ENCODE results near the gene LLGL2.

The LLGL2 gene

DNA sequence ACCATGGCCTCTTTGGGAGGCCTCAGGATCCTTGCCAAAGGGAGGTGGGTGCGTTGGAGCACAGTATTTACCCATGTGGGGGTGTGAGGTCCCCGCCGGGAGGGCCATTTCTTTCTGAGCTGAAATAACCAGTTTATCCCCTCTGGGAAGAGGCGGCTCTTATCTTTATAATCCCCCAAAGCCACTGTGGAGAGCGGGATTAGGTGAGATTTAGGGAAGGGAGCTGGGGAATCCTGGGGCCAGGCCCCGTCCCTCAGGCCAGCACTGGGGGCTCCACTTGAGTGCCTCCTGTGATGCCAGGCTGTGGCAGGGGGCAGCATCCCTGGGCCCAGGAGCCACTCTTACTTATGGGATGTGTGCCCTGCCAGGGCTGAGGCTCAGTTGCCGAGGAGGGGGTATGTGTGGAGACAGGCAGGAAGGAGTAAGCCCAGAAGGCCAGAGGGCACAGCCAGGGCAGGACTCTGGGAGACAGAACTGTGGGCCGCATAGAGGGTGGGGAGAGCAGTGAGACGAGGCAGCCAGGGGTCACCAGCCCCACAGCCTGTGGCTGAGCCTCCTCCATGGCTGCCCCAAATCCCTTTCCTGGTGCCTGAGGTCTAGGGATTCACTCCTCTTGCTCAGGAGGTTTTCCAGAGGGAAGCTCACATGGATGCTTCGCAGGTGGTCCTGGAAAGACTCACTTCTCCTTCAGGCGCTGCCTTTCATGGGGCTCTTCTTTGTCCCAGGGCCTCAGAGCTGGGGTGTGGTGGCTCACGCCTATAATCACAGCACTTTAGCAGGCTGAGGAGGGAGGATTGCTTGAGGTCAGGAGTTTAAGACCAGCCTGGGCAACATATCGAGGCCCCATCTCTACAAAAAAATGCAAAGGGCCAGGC is 44.1 kb upstream of the LLGL2 start:
- Histone ChIP-seq H3K4me2 (ENCODE audit: low read depth, low read length) (no peak overlapping the region), H3K9me2 (replicated peaks; ENCODE audit: insufficient read depth, low read length) (no peaks in the 10 kb centered on the region), H3K4me1 (ENCODE audit: low read length) (no peaks in the 10 kb centered on the region), H3K27me3 (replicated peaks; ENCODE audit: insufficient read depth, low read length) (no peaks in the 10 kb centered on the region), H4K20me1 (ENCODE audit: insufficient read depth, low read length) (no peaks in the 10 kb centered on the region), H3K9ac (ENCODE audit: low read length) (no peak overlapping the region), H3K79me2 (ENCODE audit: low read length) (no peaks in the 10 kb centered on the region), H3K4me3 (ENCODE audit: low read length) (no peak overlapping the region), H3K36me3 (replicated peaks; ENCODE audit: insufficient read depth, low read length) (no peaks in the 10 kb centered on the region), H3F3A (ENCODE audit: insufficient read depth, low read length) (no peaks in the 10 kb centered on the region), H3K27ac (ENCODE audit: low read length) (no peak overlapping the region), H2AFZ (ENCODE audit: low read length) (no peak overlapping the region), H3K9me3 (replicated peaks; ENCODE audit: insufficient read depth, low read length) (no peaks in the 10 kb centered on the region)
- DNase-seq, result no peak
- TF ChIP-seq EZH2 (optimal IDR thresholded peaks at IDR 0.05; ENCODE audit: low read depth, low read length), result no peak
- TF ChIP-seq EZH2phosphoT487 (IDR thresholded peaks at IDR 0.05; ENCODE audit: low read length), result no peak
- TF ChIP-seq, protein P1, sequence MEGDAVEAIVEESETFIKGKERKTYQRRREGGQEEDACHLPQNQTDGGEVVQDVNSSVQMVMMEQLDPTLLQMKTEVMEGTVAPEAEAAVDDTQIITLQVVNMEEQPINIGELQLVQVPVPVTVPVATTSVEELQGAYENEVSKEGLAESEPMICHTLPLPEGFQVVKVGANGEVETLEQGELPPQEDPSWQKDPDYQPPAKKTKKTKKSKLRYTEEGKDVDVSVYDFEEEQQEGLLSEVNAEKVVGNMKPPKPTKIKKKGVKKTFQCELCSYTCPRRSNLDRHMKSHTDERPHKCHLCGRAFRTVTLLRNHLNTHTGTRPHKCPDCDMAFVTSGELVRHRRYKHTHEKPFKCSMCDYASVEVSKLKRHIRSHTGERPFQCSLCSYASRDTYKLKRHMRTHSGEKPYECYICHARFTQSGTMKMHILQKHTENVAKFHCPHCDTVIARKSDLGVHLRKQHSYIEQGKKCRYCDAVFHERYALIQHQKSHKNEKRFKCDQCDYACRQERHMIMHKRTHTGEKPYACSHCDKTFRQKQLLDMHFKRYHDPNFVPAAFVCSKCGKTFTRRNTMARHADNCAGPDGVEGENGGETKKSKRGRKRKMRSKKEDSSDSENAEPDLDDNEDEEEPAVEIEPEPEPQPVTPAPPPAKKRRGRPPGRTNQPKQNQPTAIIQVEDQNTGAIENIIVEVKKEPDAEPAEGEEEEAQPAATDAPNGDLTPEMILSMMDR (IDR thresholded peaks at IDR 0.05; ENCODE audit: low read length), result no peak

DNA sequence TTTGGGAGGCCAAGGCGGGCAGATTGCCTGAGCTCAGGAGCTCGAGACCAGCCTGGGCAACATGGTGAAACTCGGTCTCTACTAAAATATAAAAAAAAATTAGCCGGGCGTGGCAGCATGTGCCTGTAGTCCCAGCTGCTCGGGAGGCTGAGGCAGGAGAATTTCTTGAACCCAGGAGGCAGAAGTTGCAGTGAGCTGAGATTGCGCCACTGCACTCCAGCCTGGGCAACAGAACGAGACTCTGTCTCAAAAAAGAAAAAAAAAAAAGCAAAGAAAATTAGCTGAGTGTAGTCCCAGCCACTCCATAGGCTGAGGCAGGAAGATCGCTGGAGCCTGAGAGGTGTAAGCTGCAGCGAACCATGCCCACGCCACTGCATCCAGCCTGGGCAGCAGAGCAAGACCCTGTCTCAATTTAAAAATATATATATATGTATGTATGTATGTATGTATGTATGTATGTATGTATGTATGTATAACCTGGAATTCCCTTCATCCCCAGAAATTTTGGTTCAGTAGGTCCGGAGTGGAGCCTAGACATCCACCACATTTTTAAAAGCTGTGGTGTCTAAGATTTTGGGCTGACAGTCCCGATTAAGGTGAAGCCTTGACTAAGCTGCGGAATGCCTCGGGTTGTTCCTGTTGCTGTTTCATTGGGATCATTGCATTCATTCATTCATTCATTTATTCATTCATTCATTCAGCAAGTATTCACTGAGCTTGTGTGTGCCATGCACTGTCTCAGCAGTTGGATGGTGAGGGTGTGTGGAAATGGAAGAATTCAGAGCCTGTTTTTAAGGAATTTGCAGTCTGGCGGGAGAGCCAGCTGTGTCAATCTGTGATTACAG is 43.2 kb upstream of the LLGL2 start:
- TF ChIP-seq EZH2phosphoT487 (IDR thresholded peaks at IDR 0.05; ENCODE audit: low read length) (no peak), EZH2 (optimal IDR thresholded peaks at IDR 0.05; ENCODE audit: low read depth, low read length) (no peak)
- TF ChIP-seq, protein P1 (IDR thresholded peaks at IDR 0.05; ENCODE audit: low read length), result no peak
- H3K27me3 ChIP-seq (replicated peaks; ENCODE audit: insufficient read depth, low read length), result no peaks in the 10 kb centered on the region
- no peak overlapping the region for H3K4me3 ChIP-seq (ENCODE audit: low read length)
- H3K9me3 ChIP-seq (replicated peaks; ENCODE audit: insufficient read depth, low read length), result no peaks in the 10 kb centered on the region
- H3K36me3 ChIP-seq (replicated peaks; ENCODE audit: insufficient read depth, low read length), result no peaks in the 10 kb centered on the region
- no peak overlapping the region for H3K27ac ChIP-seq (ENCODE audit: low read length)
- no peak for DNase-seq
- no peaks in the 10 kb centered on the region for H3K79me2 ChIP-seq (ENCODE audit: low read length)
- H4K20me1 ChIP-seq (ENCODE audit: insufficient read depth, low read length), result no peaks in the 10 kb centered on the region
- no peaks in the 10 kb centered on the region for H3K9me2 ChIP-seq (replicated peaks; ENCODE audit: insufficient read depth, low read length)
- H3K4me1 ChIP-seq (ENCODE audit: low read length), result no peaks in the 10 kb centered on the region
- H3K4me2 ChIP-seq (ENCODE audit: low read depth, low read length), result no peak overlapping the region
- no peak overlapping the region for H2AFZ ChIP-seq (ENCODE audit: low read length)
- no peak overlapping the region for H3K9ac ChIP-seq (ENCODE audit: low read length)
- no peaks in the 10 kb centered on the region for H3F3A ChIP-seq (ENCODE audit: insufficient read depth, low read length)

DNA sequence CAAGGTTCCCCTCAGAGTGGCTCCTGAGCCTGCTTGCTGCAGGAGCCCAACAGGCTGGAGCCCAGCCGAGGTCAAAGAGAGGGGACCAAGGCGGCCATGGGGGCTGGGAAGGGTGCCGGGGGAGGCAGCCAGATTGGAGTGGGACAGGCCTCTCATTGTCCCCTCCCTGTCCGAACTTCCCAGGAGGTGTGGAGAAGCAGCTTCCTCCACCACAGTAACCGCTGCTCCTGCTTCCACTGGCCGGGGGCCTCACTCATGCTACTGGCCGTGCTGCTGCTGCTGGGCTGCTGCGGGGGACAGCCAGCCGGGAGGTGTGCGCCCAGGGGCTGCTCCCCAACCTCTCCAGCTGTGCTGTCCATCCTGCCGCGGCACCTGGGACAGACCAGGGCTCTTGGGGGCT is 39.8 kb upstream of the LLGL2 start:
- H3K4me2 ChIP-seq (ENCODE audit: low read depth, low read length), result no peak overlapping the region
- H2AFZ ChIP-seq (ENCODE audit: low read length), result no peak overlapping the region
- H3K9ac ChIP-seq (ENCODE audit: low read length), result no peak overlapping the region
- no peaks in the 10 kb centered on the region for H3K27me3 ChIP-seq (replicated peaks; ENCODE audit: insufficient read depth, low read length)
- DNase-seq, result no peak
- no peak overlapping the region for H3K4me3 ChIP-seq (ENCODE audit: low read length)
- no peak overlapping the region for H3K27ac ChIP-seq (ENCODE audit: low read length)
- H3K9me3 ChIP-seq (replicated peaks; ENCODE audit: insufficient read depth, low read length), result no peaks in the 10 kb centered on the region
- no peaks in the 10 kb centered on the region for H3K4me1 ChIP-seq (ENCODE audit: low read length)
- H3K9me2 ChIP-seq (replicated peaks; ENCODE audit: insufficient read depth, low read length), result no peaks in the 10 kb centered on the region
- H3K36me3 ChIP-seq (replicated peaks; ENCODE audit: insufficient read depth, low read length), result no peaks in the 10 kb centered on the region
- TF ChIP-seq, protein P1 (IDR thresholded peaks at IDR 0.05; ENCODE audit: low read length), result no peak
- no peaks in the 10 kb centered on the region for H3F3A ChIP-seq (ENCODE audit: insufficient read depth, low read length)
- H3K79me2 ChIP-seq (ENCODE audit: low read length), result no peaks in the 10 kb centered on the region
- H4K20me1 ChIP-seq (ENCODE audit: insufficient read depth, low read length), result no peaks in the 10 kb centered on the region

All from MM.1S (cell line).